Type B pancreatic cell (in vitro differentiated cells): Measurements from ENCODE around the gene HSBP1. TPM values are rescaled to one million over a fixed set of nuclear protein-coding genes. Genes with fewer than 3 reads are reported as not detected.

Experiments
- DNase-seq: peaks from one replicate; pipeline ENCODE4 v3.0.0; 2021; ENCODE audit warnings: mixed read lengths; ENCODE audit not compliant: unreplicated experiment; ENCODE audit errors: extremely low spot score
- H3K27ac Mint-ChIP-seq: 2 replicates; pipeline ENCODE4 v1.8.0; 2021; ENCODE audit warnings: mild to moderate bottlenecking, mixed read lengths
- H3K27me3 Mint-ChIP-seq: 2 replicates; pipeline ENCODE4 v1.8.0; 2021; ENCODE audit warnings: mixed read lengths
- H3K36me3 Mint-ChIP-seq: 2 replicates; pipeline ENCODE4 v1.8.0; 2021; ENCODE audit warnings: mixed read lengths
- H3K4me1 Mint-ChIP-seq: one replicate; pipeline ENCODE4 v1.8.0; 2021; ENCODE audit warnings: mixed read lengths; ENCODE audit not compliant: unreplicated experiment
- H3K4me3 Mint-ChIP-seq: 2 replicates; pipeline ENCODE4 v1.8.0; 2021; ENCODE audit warnings: mild to moderate bottlenecking, mixed read lengths
- H3K9me3 Mint-ChIP-seq: 2 replicates; pipeline ENCODE4 v1.8.0; 2021; ENCODE audit warnings: mixed read lengths
- CTCF ChIP-seq: fragments of 200-600 bp; sonication (generic); conservative IDR thresholded peaks from 2 replicates; pipeline ENCODE4 v1.5.0; 2021; ENCODE audit warnings: antibody characterized with exemption, mild to moderate bottlenecking
- total RNA-seq: library from RNA; stranded (reverse); gene quantifications from 2 replicates; pipeline ENCODE4 v1.2.1, GENCODE V29; 2021; ENCODE audit warnings: low replicate concordance

The HSBP1 gene
- total RNA-seq, 1 donor from 2014 or later: 226 TPM

DNA sequence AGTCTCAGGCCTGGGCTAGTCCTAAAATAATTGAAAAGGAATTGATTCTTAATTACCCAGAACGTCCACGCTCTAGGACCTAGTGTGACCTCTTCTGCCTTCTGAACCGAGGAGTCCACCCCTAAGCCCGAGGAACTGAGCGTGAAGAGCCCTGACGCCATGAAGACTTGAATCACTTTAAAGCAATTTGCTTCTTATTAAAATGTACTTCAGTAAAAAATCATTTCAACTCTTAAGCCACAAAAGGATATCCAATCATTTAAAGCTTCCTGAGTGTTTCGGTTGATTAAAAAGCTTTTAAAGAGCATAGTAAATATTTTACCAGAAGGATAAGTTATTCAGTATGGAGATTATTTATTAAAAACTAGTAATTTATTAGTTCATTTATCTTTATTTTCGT lies 11.6 kb downstream of the HSBP1 start:
- H3K36me3 Mint-ChIP-seq: no peaks in the 10 kb centered on the region
- no peak for DNase-seq
- H3K4me1 Mint-ChIP-seq: peaks cover 3% of the 10 kb centered on the region
- TF ChIP-seq CTCF: no peak
- H3K27ac Mint-ChIP-seq: no peak overlapping the region
- no peaks in the 10 kb centered on the region for H3K27me3 Mint-ChIP-seq
- no peak overlapping the region for H3K4me3 Mint-ChIP-seq
- H3K9me3 Mint-ChIP-seq: no peaks in the 10 kb centered on the region

DNA sequence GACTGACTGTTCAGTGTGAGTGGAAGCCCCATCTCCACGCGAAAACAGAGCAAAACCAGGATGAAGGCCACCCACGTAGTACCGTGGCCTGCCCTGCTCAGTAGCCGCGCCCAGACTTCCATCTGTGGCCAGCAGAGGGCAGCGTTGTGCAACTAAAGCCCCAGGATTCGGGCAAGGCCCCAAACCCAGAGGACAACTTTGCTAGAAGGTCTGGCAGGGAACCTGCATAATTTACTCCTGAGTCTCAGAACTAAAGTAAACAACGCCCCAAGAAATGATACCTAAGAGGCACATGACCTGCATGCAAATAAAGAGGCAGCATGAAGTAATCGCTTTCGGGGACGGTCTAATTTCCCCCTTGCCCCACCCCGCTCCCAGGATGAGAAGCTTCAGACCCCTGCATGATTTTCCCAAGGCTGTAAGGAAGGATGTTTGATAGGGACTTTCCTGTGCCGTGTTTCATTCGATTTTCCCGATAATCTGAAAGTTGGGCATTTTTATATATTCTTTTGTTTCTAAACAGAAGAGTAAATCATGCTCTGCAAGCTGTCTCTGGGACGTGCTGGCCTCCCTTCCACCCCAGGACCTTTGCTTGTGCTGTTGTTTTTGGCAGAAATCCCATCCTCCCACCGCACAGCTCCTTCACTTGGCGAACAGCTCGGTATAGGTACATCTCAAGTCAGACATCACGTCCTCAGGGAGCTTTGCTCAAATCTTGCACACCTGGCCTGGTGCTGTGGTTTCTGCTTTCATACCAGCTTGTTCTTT lies 18.6 kb downstream of the HSBP1 start:
- Mint-ChIP-seq H3K4me3 (no peak overlapping the region), H3K27ac (peak overlapping the region; percentile 74), H3K9me3 (no peaks in the 10 kb centered on the region), H3K36me3 (no peaks in the 10 kb centered on the region), H3K4me1 (no peaks in the 10 kb centered on the region), H3K27me3 (no peaks in the 10 kb centered on the region)
- peak; percentile 96 for TF ChIP-seq CTCF
- DNase-seq: peak; percentile 86

DNA sequence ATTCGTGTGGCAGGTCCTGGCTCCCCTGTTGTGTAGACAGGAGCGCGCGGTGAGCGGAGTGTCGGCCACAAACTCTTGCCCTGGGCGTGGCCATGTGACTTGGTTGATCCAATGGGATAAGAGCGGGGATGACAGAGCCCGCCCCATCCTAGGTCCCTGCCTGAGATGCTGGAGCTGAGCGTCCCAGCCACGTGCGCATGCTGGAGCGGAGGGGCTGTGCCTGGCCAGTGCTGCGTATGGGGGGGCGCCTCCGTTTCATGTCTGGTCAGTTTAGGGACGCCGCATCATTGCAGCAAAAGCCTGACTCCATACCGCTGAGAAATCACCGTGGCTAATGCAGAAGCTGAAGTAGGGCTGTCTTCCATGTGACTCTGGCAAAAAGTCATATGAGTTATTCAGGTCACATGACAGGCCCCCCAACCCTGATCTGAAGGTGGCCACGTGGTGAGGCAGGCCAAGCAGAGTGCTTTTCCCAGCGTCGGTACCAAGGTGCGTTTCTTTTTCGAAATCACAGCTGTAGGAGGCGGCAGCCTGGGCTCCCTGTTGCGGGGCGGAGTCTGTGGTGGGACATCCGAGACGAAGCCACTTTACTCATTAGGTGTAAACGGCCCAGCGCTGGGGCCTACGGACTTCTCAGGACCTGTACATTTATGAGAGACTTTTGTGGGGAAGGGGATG lies 22.5 kb downstream of the HSBP1 start:
- no peaks in the 10 kb centered on the region for H3K9me3 Mint-ChIP-seq
- H3K27me3 Mint-ChIP-seq: no peaks in the 10 kb centered on the region
- peaks cover 3% of the 10 kb centered on the region for H3K36me3 Mint-ChIP-seq
- H3K4me1 Mint-ChIP-seq: no peaks in the 10 kb centered on the region
- H3K27ac Mint-ChIP-seq: no peak overlapping the region
- no peak for DNase-seq
- TF ChIP-seq CTCF: no peak
- no peak overlapping the region for H3K4me3 Mint-ChIP-seq

GRCh38 chr16:83830769-83831455 lies 23.1 kb downstream of the HSBP1 start:
- H3K36me3 Mint-ChIP-seq: peaks cover 3% of the 10 kb centered on the region
- H3K27ac Mint-ChIP-seq: no peak overlapping the region
- H3K4me1 Mint-ChIP-seq: peaks cover under 1% of the 10 kb centered on the region
- H3K9me3 Mint-ChIP-seq: no peaks in the 10 kb centered on the region
- H3K4me3 Mint-ChIP-seq: no peak overlapping the region
- no peak for DNase-seq
- no peaks in the 10 kb centered on the region for H3K27me3 Mint-ChIP-seq
- no peak for TF ChIP-seq CTCF

DNA sequence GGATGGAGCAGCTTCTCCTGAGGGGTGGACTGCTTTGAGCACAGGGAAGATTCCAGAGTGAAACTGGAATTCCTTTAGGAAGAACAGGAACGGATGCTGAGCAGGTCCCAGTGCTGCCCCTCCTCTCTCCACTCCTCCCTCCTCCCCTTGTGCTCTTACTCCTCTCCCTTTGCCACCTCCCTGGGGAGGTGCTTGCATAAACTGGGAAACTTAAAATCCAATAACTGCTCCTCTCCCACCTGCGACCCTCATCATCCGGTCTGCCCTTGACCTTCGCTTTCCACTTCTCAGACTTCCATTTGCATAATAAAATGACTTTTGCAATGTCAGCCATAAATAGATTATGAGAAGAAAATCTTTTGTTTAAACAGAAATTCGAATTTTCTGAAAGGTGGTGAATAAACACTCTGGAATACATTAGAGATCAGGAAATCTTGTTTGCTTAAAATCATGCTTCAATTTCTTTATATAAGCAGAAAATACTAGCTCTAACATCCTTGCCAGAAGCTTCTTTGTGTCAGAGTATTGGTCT lies 23.7 kb downstream of the HSBP1 start:
- peaks cover 4% of the 10 kb centered on the region for H3K4me1 Mint-ChIP-seq
- no peaks in the 10 kb centered on the region for H3K9me3 Mint-ChIP-seq
- peaks cover 3% of the 10 kb centered on the region for H3K36me3 Mint-ChIP-seq
- DNase-seq: no peak
- no peak overlapping the region for H3K4me3 Mint-ChIP-seq
- H3K27me3 Mint-ChIP-seq: no peaks in the 10 kb centered on the region
- TF ChIP-seq CTCF: no peak
- no peak overlapping the region for H3K27ac Mint-ChIP-seq
